ENCODE data around the gene MYO18B. TPM values are rescaled to one million over a fixed set of nuclear protein-coding genes. Genes with fewer than 3 reads are reported as not detected.

The MYO18B gene
- total and polyA plus RNA-seq, 2 of the 4 experiments (the other 2 are of a cell fraction), result under 0.01 TPM; not detected in 1

DNA sequence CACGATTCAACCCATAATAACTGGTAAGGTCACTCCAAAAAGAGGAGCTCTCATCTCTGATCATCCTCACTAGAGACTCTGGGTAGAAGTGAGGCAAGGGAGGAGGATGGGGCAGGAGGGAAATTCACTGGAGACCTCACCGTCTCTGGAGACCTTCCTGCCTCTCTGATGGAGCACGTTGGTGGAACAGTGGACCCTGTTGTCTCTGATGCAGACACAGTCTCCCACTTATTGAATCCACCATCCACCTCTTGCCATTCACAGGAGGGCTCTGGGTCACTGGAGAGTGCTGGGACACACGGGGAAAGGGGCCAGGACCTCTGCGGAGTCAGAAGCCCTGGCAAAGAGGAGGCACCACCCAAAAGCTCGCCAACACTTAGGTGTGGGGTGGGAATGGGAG lies 289.7 kb downstream of the MYO18B start:
- no peak overlapping the region for H3K9ac ChIP-seq (ENCODE audit: low read depth, low read length)
- BruUV-seq (replicated peaks), result no TSS peak

More for the DNA sequence above, 289.7 kb downstream of the MYO18B start:
- H4K5ac ChIP-seq (ENCODE audit: low read depth, low read length), result no peak overlapping the region
- H3K18ac ChIP-seq (ENCODE audit: low read depth, low read length), result no peak overlapping the region
- no peak overlapping the region for H2BK15ac ChIP-seq (ENCODE audit: low read depth, low read length)
- peaks cover 38% of the 10 kb centered on the region for H3K9me3 ChIP-seq (ENCODE audit: control insufficient read depth, insufficient read depth, low read length)
- no peak overlapping the region for H2BK5ac ChIP-seq (ENCODE audit: low read depth, low read length, poor library complexity, severe bottlenecking)
- H4K8ac ChIP-seq (ENCODE audit: low read depth in 2 of 2, low read length in 2 of 2), result no peak overlapping the region
- H3K36me3 ChIP-seq (ENCODE audit: control insufficient read depth, insufficient read depth, low read length), result no peaks in the 10 kb centered on the region
- intact Hi-C loops (cut with micrococcal nuclease) (no loop called here), dilution Hi-C loops (cut with HindIII; ENCODE audit: low sequenced_read_pairs, unreplicated experiment) (no loop called here), in situ Hi-C loops (cut with MboI; ENCODE audit: low sequenced_read_pairs) (no loop called here)
- H3K4me1 ChIP-seq (ENCODE audit: control insufficient read depth, insufficient read depth, low read length), result no peaks in the 10 kb centered on the region
- no peak overlapping the region for H2AK9ac ChIP-seq (replicated peaks; ENCODE audit: low read depth, low read length, poor library complexity)
- H2BK120ac ChIP-seq (ENCODE audit: low read depth, low read length), result no peak overlapping the region
- 39% methylated on average over 3 of the region's 6 CpGs; no CpG with 5 or more reads in 1 of the 2 experiments for WGBS, 2 experiments (ENCODE audit: extremely low coverage in 2 of 2, insufficient read length in 1 of 2)
- no peak for DNase-seq
- no peak overlapping the region for H3K4ac ChIP-seq (ENCODE audit: low read depth, low read length)
- no peaks in the 10 kb centered on the region for H3K9me1 ChIP-seq (ENCODE audit: insufficient read depth, low read length)
- H4K91ac ChIP-seq (ENCODE audit: insufficient read depth, low read depth, low read length), result no peak overlapping the region
- no peak overlapping the region for H3K23ac ChIP-seq (ENCODE audit: low read depth, low read length)
- no peaks in the 10 kb centered on the region for H4K20me1 ChIP-seq (ENCODE audit: insufficient read depth, low read length)
- H2AFZ ChIP-seq (replicated peaks; ENCODE audit: low read length, poor library complexity), result no peak overlapping the region
- H2BK20ac ChIP-seq (ENCODE audit: low read depth, low read length), result no peak overlapping the region
- H3K27me3 ChIP-seq (ENCODE audit: control insufficient read depth, insufficient read depth, low read length), result no peaks in the 10 kb centered on the region
- H3K4me3 ChIP-seq (ENCODE audit: insufficient read depth, low read depth, low read length), result no peak overlapping the region
- no peaks in the 10 kb centered on the region for H3K79me1 ChIP-seq (ENCODE audit: low read depth in 1 of 2, low read length in 2 of 2)
- no peak for ATAC-seq (ENCODE audit: low read depth)
- H2AK5ac ChIP-seq (ENCODE audit: low read depth, low read length), result no peak overlapping the region
- H3K14ac ChIP-seq (replicated peaks; ENCODE audit: low read depth, low read length), result no peak overlapping the region
- no peak for TF ChIP-seq MXI1 (IDR thresholded peaks at IDR 0.05; ENCODE audit: borderline replicate concordance, low read depth, low read length)
- no peak for TF ChIP-seq MAFK (IDR thresholded peaks at IDR 0.05; ENCODE audit: low read depth, low read length)
- TF ChIP-seq, protein P1, sequence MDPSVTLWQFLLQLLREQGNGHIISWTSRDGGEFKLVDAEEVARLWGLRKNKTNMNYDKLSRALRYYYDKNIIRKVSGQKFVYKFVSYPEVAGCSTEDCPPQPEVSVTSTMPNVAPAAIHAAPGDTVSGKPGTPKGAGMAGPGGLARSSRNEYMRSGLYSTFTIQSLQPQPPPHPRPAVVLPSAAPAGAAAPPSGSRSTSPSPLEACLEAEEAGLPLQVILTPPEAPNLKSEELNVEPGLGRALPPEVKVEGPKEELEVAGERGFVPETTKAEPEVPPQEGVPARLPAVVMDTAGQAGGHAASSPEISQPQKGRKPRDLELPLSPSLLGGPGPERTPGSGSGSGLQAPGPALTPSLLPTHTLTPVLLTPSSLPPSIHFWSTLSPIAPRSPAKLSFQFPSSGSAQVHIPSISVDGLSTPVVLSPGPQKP (IDR thresholded peaks at IDR 0.05; ENCODE audit: borderline replicate concordance, low read depth, low read length), result no peak
- TF ChIP-seq FOS (IDR thresholded peaks at IDR 0.05; ENCODE audit: low read depth, low read length), result no peak
- no peak for TF ChIP-seq RCOR1 (IDR thresholded peaks at IDR 0.05; ENCODE audit: insufficient replicate concordance, low read length)
- TF ChIP-seq CEBPB (IDR thresholded peaks at IDR 0.05; ENCODE audit: low read depth, low read length), result no peak
- no peak for TF ChIP-seq RAD21 (IDR thresholded peaks at IDR 0.05; ENCODE audit: low read length)
- no peak for TF ChIP-seq CHD1 (IDR thresholded peaks at IDR 0.05; ENCODE audit: low read depth, low read length)
- TF ChIP-seq, protein P2, sequence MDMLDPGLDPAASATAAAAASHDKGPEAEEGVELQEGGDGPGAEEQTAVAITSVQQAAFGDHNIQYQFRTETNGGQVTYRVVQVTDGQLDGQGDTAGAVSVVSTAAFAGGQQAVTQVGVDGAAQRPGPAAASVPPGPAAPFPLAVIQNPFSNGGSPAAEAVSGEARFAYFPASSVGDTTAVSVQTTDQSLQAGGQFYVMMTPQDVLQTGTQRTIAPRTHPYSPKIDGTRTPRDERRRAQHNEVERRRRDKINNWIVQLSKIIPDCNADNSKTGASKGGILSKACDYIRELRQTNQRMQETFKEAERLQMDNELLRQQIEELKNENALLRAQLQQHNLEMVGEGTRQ (IDR thresholded peaks at IDR 0.05; ENCODE audit: low read depth, low read length), result no peak
- no peak for TF ChIP-seq NFE2L2 (IDR thresholded peaks at IDR 0.05; ENCODE audit: low read depth, low read length)
- TF ChIP-seq, protein P3, sequence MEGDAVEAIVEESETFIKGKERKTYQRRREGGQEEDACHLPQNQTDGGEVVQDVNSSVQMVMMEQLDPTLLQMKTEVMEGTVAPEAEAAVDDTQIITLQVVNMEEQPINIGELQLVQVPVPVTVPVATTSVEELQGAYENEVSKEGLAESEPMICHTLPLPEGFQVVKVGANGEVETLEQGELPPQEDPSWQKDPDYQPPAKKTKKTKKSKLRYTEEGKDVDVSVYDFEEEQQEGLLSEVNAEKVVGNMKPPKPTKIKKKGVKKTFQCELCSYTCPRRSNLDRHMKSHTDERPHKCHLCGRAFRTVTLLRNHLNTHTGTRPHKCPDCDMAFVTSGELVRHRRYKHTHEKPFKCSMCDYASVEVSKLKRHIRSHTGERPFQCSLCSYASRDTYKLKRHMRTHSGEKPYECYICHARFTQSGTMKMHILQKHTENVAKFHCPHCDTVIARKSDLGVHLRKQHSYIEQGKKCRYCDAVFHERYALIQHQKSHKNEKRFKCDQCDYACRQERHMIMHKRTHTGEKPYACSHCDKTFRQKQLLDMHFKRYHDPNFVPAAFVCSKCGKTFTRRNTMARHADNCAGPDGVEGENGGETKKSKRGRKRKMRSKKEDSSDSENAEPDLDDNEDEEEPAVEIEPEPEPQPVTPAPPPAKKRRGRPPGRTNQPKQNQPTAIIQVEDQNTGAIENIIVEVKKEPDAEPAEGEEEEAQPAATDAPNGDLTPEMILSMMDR (conservative IDR thresholded peaks at IDR 0.05; ENCODE audit: low read depth, low read length), result no peak
- no peak overlapping the region for H3K4me2 ChIP-seq (ENCODE audit: low read depth, low read length)
- H3K56ac ChIP-seq (ENCODE audit: extremely low read depth, insufficient read depth, low read length), result no peak overlapping the region
- ChIA-PET POLR2A (ENCODE audit: unreplicated experiment) (no interaction called here), CTCF (no interaction called here)
- no peak overlapping the region for H3K27ac ChIP-seq (ENCODE audit: insufficient read depth, low read length)
